WTC11 (cell line): ENCODE measurements around the gene SLC8A1.

Experiments used
- CTCF ChIP-seq: fragments of 200-600 bp; IDR thresholded peaks from 2 replicates; pipeline ENCODE4 v1.8.0; 2022; ENCODE audit warnings: antibody characterized with exemption
- E2F5 ChIP-seq: sonication (generic); formaldehyde crosslinking; IDR thresholded peaks from 2 replicates; pipeline ENCODE4 v1.8.1; 2022; ENCODE audit warnings: mild to moderate bottlenecking, moderate library complexity, missing genetic modification reagents
- ELF4 ChIP-seq: sonication (generic); formaldehyde crosslinking; IDR thresholded peaks from 2 replicates; pipeline ENCODE4 v1.8.1; 2022; ENCODE audit warnings: low read depth, mild to moderate bottlenecking, moderate library complexity, missing genetic modification reagents
- IRF2 ChIP-seq: sonication (generic); formaldehyde crosslinking; IDR thresholded peaks from 2 replicates; pipeline ENCODE4 v1.8.0; 2022; ENCODE audit warnings: low read depth, missing genetic modification reagents, borderline replicate concordance
- STAT6 ChIP-seq: sonication (generic); formaldehyde crosslinking; conservative IDR thresholded peaks from 2 replicates; pipeline ENCODE4 v1.8.1; 2023; ENCODE audit warnings: mild to moderate bottlenecking, low read depth, missing genetic modification reagents, moderate library complexity
- TEAD4 ChIP-seq: sonication (generic); formaldehyde crosslinking; IDR thresholded peaks from 2 replicates; pipeline ENCODE4 v1.8.0; 2022; ENCODE audit warnings: mild to moderate bottlenecking, missing genetic modification reagents
- ZNF263 ChIP-seq: sonication (generic); formaldehyde crosslinking; IDR thresholded peaks from 2 replicates; pipeline ENCODE4 v1.8.1; 2022; ENCODE audit warnings: low read depth, mild to moderate bottlenecking, moderate library complexity, missing genetic modification reagents

GRCh38 chr2:40396124-40396523, 55.8 kb downstream of the SLC8A1 start:
- TF ChIP-seq CTCF (no peak), STAT6 (CRISPR knock-in tag) (no peak), ZNF263 (no peak), ELF4 (no peak), IRF2 (no peak), E2F5 (no peak), TEAD4 (CRISPR knock-in tag) (no peak)
